ENCODE data around the gene ZNF117.
"Not testable (repeated sequence)": the region's sequence is repeated elsewhere in the genome, so short reads cannot be mapped to it uniquely, and the experiment has no call there.

GRCh38 chr7:64948774-64949173 is 42.1 kb downstream of the ZNF117 start:
- TF ChIP-seq CTCF (IDR thresholded peaks at IDR 0.05; ENCODE audit: low read depth, low read length); POLR2A (IDR thresholded peaks at IDR 0.05; ENCODE audit: extremely low read depth, insufficient read length): not testable (repeated sequence)
